PC-9 (cell line): ENCODE measurements around the gene RNLS. TPM values are rescaled to one million over a fixed set of nuclear protein-coding genes. Genes with fewer than 3 reads are reported as not detected.

Experiments used
- BruUV-seq: library from RNA; stranded (reverse); fragments of 400-500 nt; replicated peaks from 2 replicates; lab custom pipeline; 2021; lab: Mats Ljungman, UMichigan
- CTCF ChIA-PET: fragments of 300-600 bp; sonication (Branson Sonifier 250); formaldehyde crosslinking; loops from one replicate; lab custom pipeline; 2022; ENCODE audit warnings: antibody characterized with exemption; lab: Charles Lee
- POLR2A ChIA-PET: fragments of 300-600 bp; sonication (Branson Sonifier 250); formaldehyde crosslinking; loops from one replicate; lab custom pipeline; 2022; ENCODE audit warnings: antibody characterized with exemption; ENCODE audit not compliant: unreplicated experiment; lab: Charles Lee
- DNase-seq, 2 experiments: peaks; one replicate each; pipeline versions ENCODE4 v3.0.0 to v3.0.0-alpha.2; 2015 to 2022; ENCODE audit warnings: mixed read lengths in 1 of 2
- H2AFZ ChIP-seq: fragments of 200-600 bp; sonication (generic); 2 replicates; pipeline ENCODE4 v1.8.1; 2017; ENCODE audit warnings: antibody characterized with exemption
- H3F3A ChIP-seq: fragments of 200-600 bp; sonication (generic); 2 replicates; pipeline ENCODE4 v1.8.1; 2017; ENCODE audit warnings: antibody characterized with exemption, mild to moderate bottlenecking, low read depth; ENCODE audit not compliant: insufficient read depth
- H3K27ac ChIP-seq: fragments of 200-600 bp; sonication (generic); 2 replicates; pipeline ENCODE4 v1.6.1; 2016; ENCODE audit warnings: mixed run types
- H3K27me3 ChIP-seq: fragments of 200-600 bp; sonication (generic); 2 replicates; pipeline ENCODE4 v1.6.1; 2016; ENCODE audit warnings: low read depth, mixed run types; ENCODE audit not compliant: insufficient read depth
- H3K36me3 ChIP-seq: fragments of 200-600 bp; sonication (generic); 2 replicates; pipeline ENCODE4 v1.6.1; 2016; ENCODE audit warnings: low read depth, mixed run types
- H3K4me1 ChIP-seq: fragments of 200-600 bp; sonication (generic); replicated peaks from 2 replicates; pipeline ENCODE4 v1.6.1; 2016; ENCODE audit warnings: mixed run types; ENCODE audit not compliant: insufficient read depth
- H3K4me2 ChIP-seq: fragments of 200-600 bp; sonication (generic); 2 replicates; pipeline ENCODE4 v1.6.1; 2017; ENCODE audit warnings: mixed run types
- H3K4me3 ChIP-seq: fragments of 200-600 bp; sonication (generic); 2 replicates; pipeline ENCODE4 v1.6.1; 2016; ENCODE audit warnings: mixed run types
- H3K79me2 ChIP-seq: fragments of 200-600 bp; sonication (generic); 2 replicates; pipeline ENCODE4 v1.6.1; 2017; ENCODE audit warnings: low read depth, mixed run types
- H3K9me2 ChIP-seq: fragments of 200-600 bp; sonication (generic); 2 replicates; pipeline ENCODE4 v1.8.1; 2017; ENCODE audit warnings: mild to moderate bottlenecking; ENCODE audit not compliant: insufficient read depth
- H3K9me3 ChIP-seq: fragments of 200-600 bp; sonication (generic); 2 replicates; pipeline ENCODE4 v1.8.1; 2016; ENCODE audit warnings: low read depth; ENCODE audit not compliant: insufficient read depth
- H4K20me1 ChIP-seq: fragments of 200-600 bp; sonication (generic); 2 replicates; pipeline ENCODE4 v1.8.1; 2017; ENCODE audit not compliant: insufficient read depth
- EZH2 ChIP-seq: fragments of 200-600 bp; sonication (generic); IDR thresholded peaks from 2 replicates; pipeline ENCODE4 v1.8.0; 2017; ENCODE audit warnings: antibody characterized with exemption, low read depth
- intact Hi-C: fragments of 100-400 bp; cut with micrococcal nuclease; formaldehyde crosslinking; loops from one replicate; pipeline ENCODE4 v1.10.0; 2022; ENCODE audit not compliant: unreplicated experiment
- total RNA-seq: library from RNA; stranded (reverse); gene quantifications from 2 replicates; pipeline ENCODE4 v1.2.3, GENCODE V29; 2021
- TF ChIP-seq, protein P1 (sequence below): fragments of 200-600 bp; sonication (generic); conservative IDR thresholded peaks from 2 replicates; pipeline ENCODE4 v1.6.1; 2017; ENCODE audit warnings: mixed run types, antibody characterized with exemption, mild to moderate bottlenecking, moderate library complexity

RNLS gene
- total RNA-seq, 1 experiment from 2014 or later, result not detected

DNA sequence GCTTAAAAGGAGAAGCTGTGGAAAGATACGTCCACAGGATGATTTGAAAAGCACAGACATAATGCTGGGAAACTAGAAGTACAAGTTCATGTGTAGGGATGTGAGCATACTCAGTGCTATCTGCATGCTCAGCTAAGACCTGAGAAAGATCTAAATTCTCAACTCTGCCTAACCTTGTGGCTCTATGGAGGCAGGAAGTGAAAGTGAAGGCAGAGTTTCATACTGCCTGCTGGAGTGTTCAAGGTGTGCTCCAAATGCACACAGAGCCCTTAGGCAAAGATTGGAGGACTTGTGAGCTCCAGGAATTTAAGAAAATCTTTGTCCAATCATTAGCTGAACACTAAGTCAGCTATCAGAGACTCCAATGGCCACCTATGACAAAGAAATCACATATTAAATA lies 190.9 kb downstream of the RNLS start:
- TF ChIP-seq EZH2, result no peak
- TF ChIP-seq, protein P1, sequence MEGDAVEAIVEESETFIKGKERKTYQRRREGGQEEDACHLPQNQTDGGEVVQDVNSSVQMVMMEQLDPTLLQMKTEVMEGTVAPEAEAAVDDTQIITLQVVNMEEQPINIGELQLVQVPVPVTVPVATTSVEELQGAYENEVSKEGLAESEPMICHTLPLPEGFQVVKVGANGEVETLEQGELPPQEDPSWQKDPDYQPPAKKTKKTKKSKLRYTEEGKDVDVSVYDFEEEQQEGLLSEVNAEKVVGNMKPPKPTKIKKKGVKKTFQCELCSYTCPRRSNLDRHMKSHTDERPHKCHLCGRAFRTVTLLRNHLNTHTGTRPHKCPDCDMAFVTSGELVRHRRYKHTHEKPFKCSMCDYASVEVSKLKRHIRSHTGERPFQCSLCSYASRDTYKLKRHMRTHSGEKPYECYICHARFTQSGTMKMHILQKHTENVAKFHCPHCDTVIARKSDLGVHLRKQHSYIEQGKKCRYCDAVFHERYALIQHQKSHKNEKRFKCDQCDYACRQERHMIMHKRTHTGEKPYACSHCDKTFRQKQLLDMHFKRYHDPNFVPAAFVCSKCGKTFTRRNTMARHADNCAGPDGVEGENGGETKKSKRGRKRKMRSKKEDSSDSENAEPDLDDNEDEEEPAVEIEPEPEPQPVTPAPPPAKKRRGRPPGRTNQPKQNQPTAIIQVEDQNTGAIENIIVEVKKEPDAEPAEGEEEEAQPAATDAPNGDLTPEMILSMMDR, result no peak
- Histone ChIP-seq H3K36me3 (no peaks in the 10 kb centered on the region), H3K79me2 (no peaks in the 10 kb centered on the region), H3K4me2 (no peak overlapping the region), H3K9me2 (no peaks in the 10 kb centered on the region), H3K4me1 (peaks cover under 1% of the 10 kb centered on the region; the same call in 1 of the 2 replicates), H4K20me1 (no peaks in the 10 kb centered on the region), H3K4me3 (no peak overlapping the region), H3K27ac (no peak overlapping the region), H3F3A (no peaks in the 10 kb centered on the region), H3K9me3 (no peaks in the 10 kb centered on the region), H2AFZ (no peak overlapping the region), H3K27me3 (no peaks in the 10 kb centered on the region)
- DNase-seq, result no peak
- intact Hi-C loops, result no loop called here
- no TSS peak for BruUV-seq
- POLR2A ChIA-PET, result no interaction called here
- CTCF ChIA-PET, result no interaction called here

DNA sequence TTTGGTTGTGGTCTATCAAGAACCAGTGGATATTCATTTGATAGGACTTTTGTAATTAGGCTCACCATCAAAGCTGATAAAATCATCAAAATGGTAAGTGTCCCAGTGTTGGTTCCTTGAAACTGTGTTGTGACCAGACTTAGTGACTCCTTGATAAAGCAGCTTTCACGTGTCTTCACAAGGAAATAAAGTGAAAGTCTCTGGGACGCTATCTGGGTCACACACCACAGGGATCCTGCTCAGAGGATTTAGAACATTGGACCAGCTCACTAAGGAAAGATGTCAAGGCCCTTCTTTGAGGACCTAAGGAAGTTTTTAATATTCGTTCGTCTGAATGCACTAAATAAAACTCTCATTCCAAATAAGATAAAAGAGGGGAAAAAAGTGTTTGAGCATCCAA lies 193.1 kb downstream of the RNLS start:
- ChIA-PET CTCF (interaction anchor here (0.6 to 1.5 kb wide), 2 partner anchors 527 to 535 kb away, joined by 3 to 6 read pairs; partner anchors contain the start of genes KLLN and PTEN), POLR2A (no interaction called here)
- BruUV-seq, result no TSS peak
- Histone ChIP-seq H3K4me1 (peaks cover 22% of the 10 kb centered on the region), H3K27ac (no peak overlapping the region), H3K4me2 (no peak overlapping the region), H3K4me3 (no peak overlapping the region), H3K36me3 (no peaks in the 10 kb centered on the region), H3K27me3 (no peaks in the 10 kb centered on the region), H4K20me1 (no peaks in the 10 kb centered on the region), H3K9me2 (no peaks in the 10 kb centered on the region), H3K9me3 (no peaks in the 10 kb centered on the region), H3F3A (peaks cover 15% of the 10 kb centered on the region), H3K79me2 (no peaks in the 10 kb centered on the region), H2AFZ (no peak overlapping the region)
- no peak for DNase-seq
- intact Hi-C loops, result no loop called here
- TF ChIP-seq, protein P1, result no peak
- TF ChIP-seq EZH2, result no peak

DNA sequence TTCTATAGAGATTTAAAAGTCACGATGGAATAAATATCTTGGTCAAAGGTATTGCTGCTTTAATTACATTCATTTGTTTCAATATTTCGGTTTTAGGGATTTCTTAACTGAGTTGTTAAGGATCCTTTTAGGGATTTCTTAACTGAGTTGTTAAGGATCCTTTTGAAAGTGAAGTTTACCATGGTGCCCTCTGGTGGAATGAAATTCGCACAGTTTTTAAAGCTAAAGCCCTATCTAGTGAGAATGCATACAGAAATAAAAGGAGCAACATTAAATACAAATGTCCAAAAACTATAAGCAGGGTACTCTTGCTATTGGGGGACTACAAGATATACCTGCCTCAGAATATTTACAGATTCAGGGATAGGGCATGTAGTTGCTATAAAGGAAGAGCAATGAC lies 193.7 kb downstream of the RNLS start:
- Histone ChIP-seq H3K36me3 (no peaks in the 10 kb centered on the region), H3K27me3 (no peaks in the 10 kb centered on the region), H3K4me2 (no peak overlapping the region), H3F3A (peaks cover 19% of the 10 kb centered on the region), H2AFZ (no peak overlapping the region), H3K4me3 (no peak overlapping the region), H3K9me2 (no peaks in the 10 kb centered on the region), H3K27ac (no peak overlapping the region), H3K9me3 (no peaks in the 10 kb centered on the region), H3K4me1 (peaks cover 26% of the 10 kb centered on the region), H4K20me1 (no peaks in the 10 kb centered on the region), H3K79me2 (no peaks in the 10 kb centered on the region)
- BruUV-seq, result no TSS peak
- no peak for TF ChIP-seq EZH2
- TF ChIP-seq, protein P1, result peak; percentile 60
- intact Hi-C loops, result loop anchor here (1.0 kb wide), 1 partner anchor 164 kb away; no protein-coding TSS in a partner anchor
- POLR2A ChIA-PET, result interaction anchor here (0.7 kb wide), 1 partner anchor 526 kb away, joined by 4 read pairs; the partner anchor contains the start of gene PTEN
- no peak for DNase-seq
- CTCF ChIA-PET, result interaction anchor here (0.6 to 1.6 kb wide), 3 partner anchors 163 to 535 kb away, joined by 3 to 6 read pairs (median 5); partner anchors contain the start of genes KLLN and PTEN
